Measurements from ENCODE around the gene CLEC3B. TPM values are rescaled to one million over a fixed set of nuclear protein-coding genes. Genes with fewer than 3 reads are reported as not detected.

The CLEC3B gene
- total RNA-seq, 2 experiments from 2014 or later, result 0.34 to 0.36 TPM

DNA sequence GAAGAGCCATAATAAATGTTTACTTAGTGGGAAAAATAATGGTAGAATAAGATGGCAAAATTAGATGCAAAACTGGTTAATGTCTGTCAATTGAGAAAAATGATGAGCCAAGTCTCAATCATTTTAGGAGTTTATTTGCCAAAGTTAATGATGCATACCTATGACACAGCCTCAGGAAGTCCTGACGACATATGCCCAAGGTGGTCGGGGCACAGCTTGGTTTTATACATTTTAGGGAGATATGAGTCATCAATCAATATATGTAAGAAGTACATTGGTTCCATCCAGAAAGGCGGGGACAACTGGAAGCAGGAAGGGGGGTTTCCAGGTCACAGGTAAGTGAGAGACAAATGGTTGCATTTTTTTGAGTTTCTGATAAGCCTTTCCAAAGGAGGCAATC, 31.5 kb downstream of the CLEC3B start:
- POLR2A ChIA-PET, result no interaction called here
- Mint-ChIP-seq H3K9me3 (no peaks in the 10 kb centered on the region), H3K4me3 (no peak overlapping the region), H3K27ac (no peak overlapping the region), H3K27me3 (no peaks in the 10 kb centered on the region), H3K4me1 (ENCODE audit: low read depth) (no peaks in the 10 kb centered on the region), H3K36me3 (ENCODE audit: low read depth) (no peaks in the 10 kb centered on the region)
- TF ChIP-seq, protein P1, sequence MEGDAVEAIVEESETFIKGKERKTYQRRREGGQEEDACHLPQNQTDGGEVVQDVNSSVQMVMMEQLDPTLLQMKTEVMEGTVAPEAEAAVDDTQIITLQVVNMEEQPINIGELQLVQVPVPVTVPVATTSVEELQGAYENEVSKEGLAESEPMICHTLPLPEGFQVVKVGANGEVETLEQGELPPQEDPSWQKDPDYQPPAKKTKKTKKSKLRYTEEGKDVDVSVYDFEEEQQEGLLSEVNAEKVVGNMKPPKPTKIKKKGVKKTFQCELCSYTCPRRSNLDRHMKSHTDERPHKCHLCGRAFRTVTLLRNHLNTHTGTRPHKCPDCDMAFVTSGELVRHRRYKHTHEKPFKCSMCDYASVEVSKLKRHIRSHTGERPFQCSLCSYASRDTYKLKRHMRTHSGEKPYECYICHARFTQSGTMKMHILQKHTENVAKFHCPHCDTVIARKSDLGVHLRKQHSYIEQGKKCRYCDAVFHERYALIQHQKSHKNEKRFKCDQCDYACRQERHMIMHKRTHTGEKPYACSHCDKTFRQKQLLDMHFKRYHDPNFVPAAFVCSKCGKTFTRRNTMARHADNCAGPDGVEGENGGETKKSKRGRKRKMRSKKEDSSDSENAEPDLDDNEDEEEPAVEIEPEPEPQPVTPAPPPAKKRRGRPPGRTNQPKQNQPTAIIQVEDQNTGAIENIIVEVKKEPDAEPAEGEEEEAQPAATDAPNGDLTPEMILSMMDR (IDR thresholded peaks at IDR 0.05), result no peak
- intact Hi-C loops (cut with DNase I, micrococcal nuclease), result no loop called here
- Histone ChIP-seq H3K27me3 (ENCODE audit: control insufficient read depth in 1 of 2, insufficient read depth in 2 of 2, low read length in 2 of 2) (no peaks in the 10 kb centered on the region), H3K4me3 (ENCODE audit: low read length) (no peak overlapping the region), H3K4me1 (ENCODE audit: insufficient read depth, low read length) (no peaks in the 10 kb centered on the region), H3K27ac (ENCODE audit: low read depth in 1 of 2, low read length in 2 of 2) (no peak overlapping the region), H3K9me3 (ENCODE audit: control insufficient read depth in 1 of 2, insufficient read depth in 1 of 2, low read length in 2 of 2) (no peaks in the 10 kb centered on the region), H3K36me3 (ENCODE audit: insufficient read depth, low read length) (no peaks in the 10 kb centered on the region)
- no peak for ATAC-seq (ENCODE audit: poor library complexity)
- no peak for DNase-seq
- CTCF ChIA-PET, result no interaction called here

- H3K27me3 ChIP-seq (ENCODE audit: control insufficient read depth in 1 of 2, insufficient read depth in 2 of 2, low read length in 2 of 2), result no peaks in the 10 kb centered on the region
- H3K27ac ChIP-seq (ENCODE audit: low read depth in 1 of 2, low read length in 2 of 2), result no peak overlapping the region
- Mint-ChIP-seq H3K4me3 (no peak overlapping the region), H3K9me3 (no peaks in the 10 kb centered on the region), H3K27ac (no peak overlapping the region), H3K27me3 (no peaks in the 10 kb centered on the region), H3K4me1 (ENCODE audit: low read depth) (no peaks in the 10 kb centered on the region), H3K36me3 (ENCODE audit: low read depth) (no peaks in the 10 kb centered on the region)
- TF ChIP-seq, protein P1 (IDR thresholded peaks at IDR 0.05), result no peak
- H3K9me3 ChIP-seq (ENCODE audit: control insufficient read depth in 1 of 2, insufficient read depth in 1 of 2, low read length in 2 of 2), result no peaks in the 10 kb centered on the region
- H3K4me3 ChIP-seq (ENCODE audit: low read length), result no peak overlapping the region
- POLR2A ChIA-PET, result no interaction called here
- no peaks in the 10 kb centered on the region for H3K4me1 ChIP-seq (ENCODE audit: insufficient read depth, low read length)
- intact Hi-C loops (cut with DNase I, micrococcal nuclease), result no loop called here
- DNase-seq (no peak), ATAC-seq (ENCODE audit: poor library complexity) (no peak)
- CTCF ChIA-PET, result no interaction called here
- H3K36me3 ChIP-seq (ENCODE audit: insufficient read depth, low read length), result no peaks in the 10 kb centered on the region
Measured at GRCh38 chr3:45059132-45059531, 33.0 kb downstream of the CLEC3B start.

DNA sequence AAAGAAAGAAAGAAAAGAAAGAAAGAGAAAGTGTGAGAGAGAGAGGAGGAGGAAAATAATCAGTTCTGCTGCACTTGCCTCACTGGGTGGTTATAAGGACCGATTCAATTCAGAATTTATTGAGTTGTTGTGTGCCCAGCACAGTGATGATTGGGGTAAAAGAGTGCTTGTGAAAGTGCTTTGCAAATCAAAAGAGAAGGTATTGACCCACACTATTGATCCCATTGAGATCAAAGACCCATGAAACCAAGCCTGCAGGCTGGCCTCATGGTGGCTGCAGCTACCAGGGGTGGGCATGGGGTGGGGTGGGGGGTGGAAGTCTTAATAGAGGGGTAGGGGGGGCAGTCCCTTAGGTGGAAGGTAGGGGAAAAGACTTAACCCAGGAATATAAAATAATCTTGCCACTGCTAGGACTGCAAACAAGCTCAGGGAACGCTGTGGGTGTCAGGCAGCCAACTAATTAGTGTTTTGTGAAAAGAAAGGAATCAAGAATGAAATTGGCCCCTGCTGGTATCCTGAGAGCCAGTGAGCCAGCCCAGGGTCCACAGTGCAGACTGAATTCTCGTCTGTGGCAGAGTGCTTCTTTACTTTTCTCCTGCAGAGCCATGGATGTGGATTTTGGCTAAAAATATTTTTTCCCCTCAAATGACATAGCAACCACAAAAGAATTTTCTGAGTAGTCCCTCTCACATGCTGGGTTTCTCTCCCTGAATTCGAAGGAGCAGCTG, 34.2 kb downstream of the CLEC3B start:
- CTCF ChIA-PET, result no interaction called here
- Histone ChIP-seq H3K9me3 (ENCODE audit: control insufficient read depth in 1 of 2, insufficient read depth in 1 of 2, low read length in 2 of 2) (no peaks in the 10 kb centered on the region), H3K4me3 (ENCODE audit: low read length) (no peak overlapping the region), H3K27me3 (ENCODE audit: control insufficient read depth in 1 of 2, insufficient read depth in 2 of 2, low read length in 2 of 2) (no peaks in the 10 kb centered on the region), H3K27ac (ENCODE audit: low read depth in 1 of 2, low read length in 2 of 2) (no peak overlapping the region), H3K4me1 (ENCODE audit: insufficient read depth, low read length) (peaks cover 10% of the 10 kb centered on the region), H3K36me3 (ENCODE audit: insufficient read depth, low read length) (no peaks in the 10 kb centered on the region)
- Mint-ChIP-seq H3K9me3 (no peaks in the 10 kb centered on the region), H3K27ac (no peak overlapping the region), H3K36me3 (ENCODE audit: low read depth) (no peaks in the 10 kb centered on the region), H3K4me3 (no peak overlapping the region), H3K27me3 (no peaks in the 10 kb centered on the region), H3K4me1 (ENCODE audit: low read depth) (peaks cover 11% of the 10 kb centered on the region)
- TF ChIP-seq, protein P1 (IDR thresholded peaks at IDR 0.05), result no peak
- POLR2A ChIA-PET, result no interaction called here
- no peak for DNase-seq
- intact Hi-C loops (cut with DNase I, micrococcal nuclease), result no loop called here
- no peak for ATAC-seq (ENCODE audit: poor library complexity)
